OCI-LY7 (cell line): ENCODE results near the gene ZNF189.

ENCODE experiments used
- CTCF ChIP-seq: fragments of 200-600 bp; sonication (generic); conservative IDR thresholded peaks from 2 replicates; pipeline ENCODE4 v1.5.1; 2014; ENCODE audit warnings: mild to moderate bottlenecking, antibody characterized with exemption, low read length, moderate library complexity, mixed read lengths
- EZH2phosphoT487 ChIP-seq: fragments of 200-600 bp; sonication (generic); IDR thresholded peaks from 2 replicates; pipeline ENCODE4 v1.6.1; 2018; ENCODE audit warnings: low read depth, borderline replicate concordance, mild to moderate bottlenecking, mixed run types, antibody characterized with exemption, low read length, moderate library complexity, mixed read lengths

- no peak for TF ChIP-seq CTCF
- TF ChIP-seq EZH2phosphoT487 = no peak
Measured at GRCh38 chr9:101354143-101354764, 44.4 kb upstream of the ZNF189 start.
